IMR-90 (cell line): Measurements from ENCODE around the gene TJP1. TPM values are rescaled to one million over a fixed set of nuclear protein-coding genes. Genes with fewer than 3 reads are reported as not detected.
A peak's percentile ranks its signal among the peaks of the same experiment; 100 is the strongest.

Experiments used
- ATAC-seq: fragments of 200-7000 bp; cut with Tn5 transposase; 2 replicates; pipeline ENCODE4 v1.9.1; 2020; ENCODE audit warnings: low read depth, mild to moderate bottlenecking, moderate library complexity
- BruUV-seq: library from RNA; stranded (reverse); fragments of 400-500 nt; replicated peaks from 2 replicates; lab custom pipeline; 2021; lab: Mats Ljungman, UMichigan
- CTCF ChIA-PET: fragments of 300-600 bp; formaldehyde crosslinking; extraction: SDS; loops from one replicate; lab custom pipeline; 2021; ENCODE audit warnings: antibody characterized with exemption; lab: Yijun Ruan, JAX
- POLR2A ChIA-PET: fragments of 300-600 bp; sonication (Branson Sonifier 250); formaldehyde crosslinking; loops from one replicate; lab custom pipeline; 2022; ENCODE audit warnings: antibody characterized with exemption; ENCODE audit not compliant: unreplicated experiment; lab: Charles Lee
- DNase-seq: peaks from one replicate; pipeline ENCODE4 v3.0.0; 2013
- H2AFZ ChIP-seq: replicated peaks from 2 replicates; pipeline ENCODE3; 2013; ENCODE audit warnings: low read length, mild to moderate bottlenecking; ENCODE audit not compliant: poor library complexity
- H2AK5ac ChIP-seq: 2 replicates; pipeline ENCODE4 v1.6.1; 2013; ENCODE audit warnings: low read depth, low read length, inconsistent platforms
- H2AK9ac ChIP-seq: replicated peaks from 2 replicates; pipeline ENCODE3; 2013; ENCODE audit warnings: mild to moderate bottlenecking, low read depth, low read length, moderate library complexity; ENCODE audit not compliant: poor library complexity
- H2BK120ac ChIP-seq: 2 replicates; pipeline ENCODE4 v1.6.1; 2013; ENCODE audit warnings: low read depth, low read length, inconsistent platforms
- H2BK15ac ChIP-seq: 3 replicates; pipeline ENCODE4 v1.6.1; 2013; ENCODE audit warnings: low read depth, low read length, inconsistent platforms
- H2BK20ac ChIP-seq: 2 replicates; pipeline ENCODE4 v1.6.1; 2013; ENCODE audit warnings: low read depth, mild to moderate bottlenecking, inconsistent platforms, low read length, moderate library complexity
- H2BK5ac ChIP-seq: 2 replicates; pipeline ENCODE4 v1.6.1; 2013; ENCODE audit warnings: mild to moderate bottlenecking, low read depth, low read length, inconsistent platforms; ENCODE audit not compliant: poor library complexity, severe bottlenecking
- H3K14ac ChIP-seq: replicated peaks from 2 replicates; pipeline ENCODE4 v1.6.1; 2013; ENCODE audit warnings: low read depth, low read length, inconsistent platforms
- H3K18ac ChIP-seq: 2 replicates; pipeline ENCODE4 v1.6.1; 2013; ENCODE audit warnings: low read depth, low read length, control low read depth
- H3K23ac ChIP-seq: 2 replicates; pipeline ENCODE4 v1.6.1; 2013; ENCODE audit warnings: low read depth, low read length, inconsistent platforms
- H3K27ac ChIP-seq: 2 replicates; pipeline ENCODE4 v1.5.1; 2013; ENCODE audit warnings: mild to moderate bottlenecking, control low read depth, low read length; ENCODE audit not compliant: insufficient read depth
- H3K27me3 ChIP-seq: 2 replicates; pipeline ENCODE4 v1.6.1; 2013; ENCODE audit warnings: low read length; ENCODE audit not compliant: control insufficient read depth, insufficient read depth
- H3K36me3 ChIP-seq: 2 replicates; pipeline ENCODE4 v1.6.1; 2013; ENCODE audit warnings: low read length, mixed read lengths; ENCODE audit not compliant: control insufficient read depth, insufficient read depth
- H3K4ac ChIP-seq: 2 replicates; pipeline ENCODE4 v1.6.1; 2013; ENCODE audit warnings: low read depth, low read length, inconsistent platforms
- H3K4me1 ChIP-seq: 2 replicates; pipeline ENCODE4 v1.6.1; 2013; ENCODE audit warnings: low read length, mixed read lengths; ENCODE audit not compliant: control insufficient read depth, insufficient read depth
- H3K4me2 ChIP-seq: 2 replicates; pipeline ENCODE4 v1.6.1; 2013; ENCODE audit warnings: low read depth, mild to moderate bottlenecking, control low read depth, low read length, moderate library complexity
- H3K4me3 ChIP-seq: 2 replicates; pipeline ENCODE4 v1.5.1; 2013; ENCODE audit warnings: low read depth, mild to moderate bottlenecking, control low read depth, low read length, moderate library complexity; ENCODE audit not compliant: insufficient read depth
- H3K56ac ChIP-seq: 2 replicates; pipeline ENCODE4 v1.6.1; 2013; ENCODE audit warnings: low read length, inconsistent platforms; ENCODE audit not compliant: insufficient read depth; ENCODE audit errors: extremely low read depth
- H3K79me1 ChIP-seq, 2 experiments: 2 replicates each; pipeline ENCODE4 v1.6.1; 2013; ENCODE audit warnings: low read length in 2 of 2, inconsistent platforms in 1 of 2, low read depth in 1 of 2
- H3K9ac ChIP-seq: 2 replicates; pipeline ENCODE4 v1.6.1; 2013; ENCODE audit warnings: low read depth, low read length, control low read depth
- H3K9me1 ChIP-seq: 2 replicates; pipeline ENCODE4 v1.6.1; 2013; ENCODE audit warnings: low read length, inconsistent platforms; ENCODE audit not compliant: insufficient read depth
- H3K9me3 ChIP-seq: 2 replicates; pipeline ENCODE4 v1.6.1; 2013; ENCODE audit warnings: low read length; ENCODE audit not compliant: control insufficient read depth, insufficient read depth
- H4K20me1 ChIP-seq: 2 replicates; pipeline ENCODE4 v1.6.1; 2013; ENCODE audit warnings: low read length, inconsistent platforms; ENCODE audit not compliant: insufficient read depth
- H4K5ac ChIP-seq: 2 replicates; pipeline ENCODE4 v1.6.1; 2013; ENCODE audit warnings: mild to moderate bottlenecking, low read depth, low read length, control low read depth
- H4K8ac ChIP-seq, 2 experiments: 2 replicates each; pipeline ENCODE4 v1.6.1; 2013; ENCODE audit warnings: low read depth in 2 of 2, low read length in 2 of 2, control low read depth in 1 of 2, inconsistent platforms in 1 of 2
- H4K91ac ChIP-seq: 2 replicates; pipeline ENCODE4 v1.6.1; 2013; ENCODE audit warnings: low read depth, low read length, inconsistent platforms; ENCODE audit not compliant: insufficient read depth
- CEBPB ChIP-seq: IDR thresholded peaks from 2 replicates; pipeline ENCODE4 v1.6.1; 2012; ENCODE audit warnings: low read depth, low read length, improper control_type of control experiment
- CHD1 ChIP-seq: IDR thresholded peaks from 2 replicates; pipeline ENCODE4 v1.6.1; 2012; ENCODE audit warnings: low read depth, low read length, improper control_type of control experiment
- FOS ChIP-seq: fragments of 150-350 bp; IDR thresholded peaks from 2 replicates; pipeline ENCODE4 v1.6.1; 2016; ENCODE audit warnings: low read depth, low read length
- MAFK ChIP-seq: IDR thresholded peaks from 2 replicates; pipeline ENCODE4 v1.6.1; 2012; ENCODE audit warnings: low read depth, low read length, improper control_type of control experiment
- MAZ ChIP-seq: IDR thresholded peaks from 2 replicates; pipeline ENCODE4 v1.6.1; 2012; ENCODE audit warnings: low read depth, mild to moderate bottlenecking, low read length, improper control_type of control experiment, moderate library complexity, borderline replicate concordance
- MXI1 ChIP-seq: IDR thresholded peaks from 2 replicates; pipeline ENCODE4 v1.6.1; 2012; ENCODE audit warnings: low read depth, mild to moderate bottlenecking, low read length, moderate library complexity, borderline replicate concordance
- NFE2L2 ChIP-seq: fragments of 150-350 bp; IDR thresholded peaks from 2 replicates; pipeline ENCODE4 v1.6.1; 2016; ENCODE audit warnings: low read depth, mild to moderate bottlenecking, low read length
- POLR2A ChIP-seq: IDR thresholded peaks from 2 replicates; pipeline ENCODE4 v1.6.1; 2012; ENCODE audit warnings: mild to moderate bottlenecking, low read depth, low read length
- RAD21 ChIP-seq: IDR thresholded peaks from 2 replicates; pipeline ENCODE4 v1.6.1; 2012; ENCODE audit warnings: low read length, improper control_type of control experiment
- RCOR1 ChIP-seq: IDR thresholded peaks from 2 replicates; pipeline ENCODE4 v1.6.1; 2012; ENCODE audit warnings: mild to moderate bottlenecking, low read length, improper control_type of control experiment; ENCODE audit not compliant: insufficient replicate concordance
- SMC3 ChIP-seq: fragments of 150-350 bp; IDR thresholded peaks from 2 replicates; pipeline ENCODE4 v1.6.1; 2016; ENCODE audit warnings: low read depth, mild to moderate bottlenecking, antibody characterized with exemption, low read length, moderate library complexity
- WGBS, 2 experiments: methylation state at CpG; one replicate each; pipeline versions ENCODE4 v1.1.5 to v1.1.7; 2013; ENCODE audit warnings: missing lambda C conversion rate in 2 of 2; ENCODE audit not compliant: insufficient read length in 1 of 2; ENCODE audit errors: extremely low coverage in 2 of 2; 5-methylcytosine and 5-hydroxymethylcytosine counted together
- dilution Hi-C: fragments of 300-500 bp; cut with HindIII; formaldehyde crosslinking; loops from one replicate; pipeline ENCODE4 v1.14.3; 2018; ENCODE audit warnings: low sequenced_read_pairs; ENCODE audit not compliant: unreplicated experiment
- in situ Hi-C: fragments of 300-500 bp; cut with MboI; formaldehyde crosslinking; loops from 3 replicates; pipeline ENCODE4 v1.14.3; 2019; ENCODE audit warnings: low sequenced_read_pairs, inconsistent platforms, mixed read lengths
- intact Hi-C: fragments of 100-400 bp; cut with micrococcal nuclease; formaldehyde crosslinking; loops from 2 replicates; pipeline ENCODE4 v1.10.0; 2022
- polyA plus RNA-seq, 3 experiments: library from polyadenylated mRNA; depleted of rRNA; stranded (reverse); fragments of >200 nt; gene quantifications; 2 replicates each; pipeline ENCODE4 v1.2.3, GENCODE V29; 2012; ENCODE audit warnings: low replicate concordance in 1 of 3
- total RNA-seq: library from RNA; depleted of rRNA; stranded (reverse); fragments of >200 nt; gene quantifications from 2 replicates; pipeline ENCODE4 v1.2.3, GENCODE V29; 2012
- TF ChIP-seq, protein P1 (sequence below): conservative IDR thresholded peaks from 2 replicates; pipeline ENCODE4 v1.5.1; 2012; ENCODE audit warnings: mild to moderate bottlenecking, low read depth, low read length, improper control_type of control experiment

Gene TJP1
- total and polyA plus RNA-seq, 2 of the 4 experiments (the other 2 are of a cell fraction), result 42.2 to 43.4 TPM

DNA sequence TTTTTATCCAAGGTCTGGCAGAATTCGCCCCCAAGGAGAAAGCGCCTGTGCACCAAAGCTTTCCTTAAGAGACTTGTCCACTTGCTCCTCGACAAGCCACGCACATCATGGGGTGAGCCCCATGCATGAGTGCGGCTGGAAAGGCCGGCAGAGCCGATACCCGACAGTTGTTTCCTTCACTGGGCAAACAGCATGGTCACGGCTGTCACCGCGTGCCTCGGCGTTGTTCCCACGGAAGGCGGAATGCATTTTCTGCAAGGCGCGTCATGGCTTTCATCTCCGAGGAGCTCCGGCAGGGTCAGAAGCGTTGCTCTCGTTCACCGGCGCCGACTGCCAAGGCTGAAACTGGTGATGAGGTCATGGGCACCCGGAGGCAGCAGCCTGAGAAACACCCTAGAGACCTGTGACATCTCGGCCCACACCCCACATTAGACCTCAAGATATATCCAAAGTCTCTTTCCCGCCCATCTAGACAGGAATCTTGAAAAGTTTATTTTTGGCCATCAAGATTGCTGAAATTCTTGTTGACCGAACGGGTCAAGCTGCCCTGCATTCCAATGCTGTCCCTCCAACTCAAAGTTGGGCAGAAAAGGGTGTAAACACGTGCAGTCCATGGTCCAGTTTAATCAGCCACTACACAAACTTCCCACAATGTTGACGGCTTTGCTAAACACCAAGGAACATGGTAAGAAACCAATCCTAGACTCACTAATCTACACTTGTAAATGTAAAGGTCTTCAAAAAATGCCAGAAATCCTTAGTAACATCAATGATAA, 604 bp upstream of the TJP1 start (continued):
- no peak for TF ChIP-seq RCOR1
- TF ChIP-seq POLR2A, result no peak

DNA sequence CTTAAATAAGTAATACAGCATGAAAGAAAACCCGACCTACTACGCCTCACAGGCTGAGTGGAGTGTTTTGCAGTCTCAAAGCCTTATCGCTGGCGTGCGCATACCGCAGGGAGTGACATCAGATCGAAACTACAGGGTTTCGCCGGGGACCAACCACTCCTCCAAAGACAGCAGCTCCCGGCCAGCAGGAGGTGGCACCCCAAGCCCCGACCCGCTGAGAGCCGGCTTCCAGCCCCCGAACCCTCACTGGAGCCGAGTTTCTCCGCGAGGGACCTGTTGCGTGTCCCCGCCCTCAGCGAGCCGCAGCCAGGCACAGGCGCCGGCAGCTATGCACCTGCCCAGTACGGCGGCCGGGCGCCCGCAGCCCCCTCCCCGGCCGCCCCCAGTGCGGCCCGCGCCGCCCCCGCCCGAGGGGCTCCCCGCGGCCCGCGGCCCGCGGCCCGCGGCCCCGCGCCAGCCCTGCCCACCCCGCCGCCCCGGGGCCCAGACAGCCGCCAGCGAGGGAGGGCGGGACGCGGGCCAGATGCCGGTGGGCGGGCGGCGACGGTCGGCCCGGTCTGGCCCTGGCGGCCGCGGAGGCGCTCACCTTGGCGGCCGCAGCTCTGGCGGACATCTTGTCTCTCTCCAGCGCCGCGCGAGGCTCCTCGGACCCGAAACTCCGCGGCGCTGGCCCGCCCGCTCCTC, 710 bp downstream of the TJP1 start:
- ChIA-PET POLR2A (interaction anchor here (0.6 kb wide), 1 partner anchor 112 kb away, joined by 3 read pairs; no protein-coding TSS in a partner anchor), CTCF (interaction anchor here (0.7 to 2.9 kb wide), 3 partner anchors 41 to 222 kb away, joined by 3 to 17 read pairs (median 4); no protein-coding TSS in a partner anchor)
- peak overlapping the region; percentile 84 for H3K4ac ChIP-seq
- no peak overlapping the region for H2BK15ac ChIP-seq
- no peak for TF ChIP-seq FOS
- TF ChIP-seq, protein P1, sequence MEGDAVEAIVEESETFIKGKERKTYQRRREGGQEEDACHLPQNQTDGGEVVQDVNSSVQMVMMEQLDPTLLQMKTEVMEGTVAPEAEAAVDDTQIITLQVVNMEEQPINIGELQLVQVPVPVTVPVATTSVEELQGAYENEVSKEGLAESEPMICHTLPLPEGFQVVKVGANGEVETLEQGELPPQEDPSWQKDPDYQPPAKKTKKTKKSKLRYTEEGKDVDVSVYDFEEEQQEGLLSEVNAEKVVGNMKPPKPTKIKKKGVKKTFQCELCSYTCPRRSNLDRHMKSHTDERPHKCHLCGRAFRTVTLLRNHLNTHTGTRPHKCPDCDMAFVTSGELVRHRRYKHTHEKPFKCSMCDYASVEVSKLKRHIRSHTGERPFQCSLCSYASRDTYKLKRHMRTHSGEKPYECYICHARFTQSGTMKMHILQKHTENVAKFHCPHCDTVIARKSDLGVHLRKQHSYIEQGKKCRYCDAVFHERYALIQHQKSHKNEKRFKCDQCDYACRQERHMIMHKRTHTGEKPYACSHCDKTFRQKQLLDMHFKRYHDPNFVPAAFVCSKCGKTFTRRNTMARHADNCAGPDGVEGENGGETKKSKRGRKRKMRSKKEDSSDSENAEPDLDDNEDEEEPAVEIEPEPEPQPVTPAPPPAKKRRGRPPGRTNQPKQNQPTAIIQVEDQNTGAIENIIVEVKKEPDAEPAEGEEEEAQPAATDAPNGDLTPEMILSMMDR, result peak; percentile 41
- peak; percentile 34 for TF ChIP-seq SMC3
- TF ChIP-seq MAFK, result peak; percentile 4; the same call in 1 of the 2 replicates
- no peak for TF ChIP-seq CHD1
- peak; percentile 55 for TF ChIP-seq MXI1
- no peak for TF ChIP-seq CEBPB
- no peak for TF ChIP-seq NFE2L2
- TF ChIP-seq MAZ, result peak; percentile 32; the same call in 1 of the 2 replicates
- TF ChIP-seq RAD21, result peak; percentile 50
- 0 out of 4 replicates have a peak, but pooled peaks cover 0 to 3% of the 10 kb centered on the region in 2 experiments for H3K79me1 ChIP-seq
- H4K91ac ChIP-seq, result no peak overlapping the region; the same call in 1 of the 2 replicates
- peak overlapping the region; percentile 95 for H3K4me3 ChIP-seq
- intact Hi-C loops, result loop anchor here (1.0 to 2.0 kb wide), 3 partner anchors 67 to 222 kb away; no protein-coding TSS in a partner anchor
- H3K4me1 ChIP-seq, result peaks cover 4% of the 10 kb centered on the region
- no TSS peak for BruUV-seq
- H2BK20ac ChIP-seq, result no peak overlapping the region
- H3K56ac ChIP-seq, result peak overlapping the region; percentile 36; the same call in 1 of the 2 replicates
- peak overlapping the region; percentile 25; the same call in 1 of the 2 replicates for H2BK120ac ChIP-seq
- H2AFZ ChIP-seq, result peak overlapping the region; percentile 87
- peak overlapping the region; percentile 99 for H3K4me2 ChIP-seq
- H4K8ac ChIP-seq, result peak overlapping the region in 1 of 2 experiments; percentile 42; a peak in 1 of 4 replicates
- dilution Hi-C loops, result no loop called here
- peak overlapping the region; percentile 99 for H3K27ac ChIP-seq
- H3K23ac ChIP-seq, result peak overlapping the region; percentile 68; the same call in 1 of the 2 replicates
- H2BK5ac ChIP-seq, result peak overlapping the region; percentile 99
- H3K14ac ChIP-seq, result no peak overlapping the region; the same call in 1 of the 2 replicates
- peaks cover 27% of the 10 kb centered on the region for H4K20me1 ChIP-seq
- peak overlapping the region; percentile 71 for H2AK9ac ChIP-seq
- 0% methylated on average over 31 of the region's 79 CpGs; no CpG with 5 or more reads in 1 of the 2 experiments for WGBS, 2 experiments
- peak overlapping the region; percentile 90 for H3K9ac ChIP-seq
- no peak overlapping the region for H4K5ac ChIP-seq
- DNase-seq (peak; percentile 85), ATAC-seq (peak; percentile 47)
- no peaks in the 10 kb centered on the region for H3K9me3 ChIP-seq
- no peak overlapping the region for H3K18ac ChIP-seq
- in situ Hi-C loops, result no loop called here
- H2AK5ac ChIP-seq, result no peak overlapping the region
- H3K36me3 ChIP-seq, result no peaks in the 10 kb centered on the region
- no peaks in the 10 kb centered on the region for H3K27me3 ChIP-seq
- H3K9me1 ChIP-seq, result peaks cover 5% of the 10 kb centered on the region; the same call in 1 of the 2 replicates
